K562 (cell line): ENCODE measurements around the gene TANK.
"Not testable (repeated sequence)": the region's sequence is repeated elsewhere in the genome, so short reads cannot be mapped to it uniquely, and the experiment has no call there.

Experiments used
- ARID2 ChIP-seq: fragments of 450-650 bp; IDR thresholded peaks from 2 replicates; pipeline ENCODE4 v1.6.1; 2017; ENCODE audit warnings: antibody characterized with exemption, mild to moderate bottlenecking
- CHCHD3 ChIP-seq: fragments of 250-450 bp; sonication (Bioruptor Pico); IDR thresholded peaks from 2 replicates; pipeline ENCODE4 v2.1.2; 2022; ENCODE audit warnings: mild to moderate bottlenecking
- FOXP1 ChIP-seq: sonication (generic); formaldehyde crosslinking; IDR thresholded peaks from 2 replicates; pipeline ENCODE4 v1.8.0; 2022; ENCODE audit warnings: mild to moderate bottlenecking, missing genetic modification reagents
- HDGF ChIP-seq: fragments of 450-650 bp; IDR thresholded peaks from 2 replicates; pipeline ENCODE4 v1.6.1; 2016
- PHF8 ChIP-seq: fragments of 200-600 bp; sonication (generic); IDR thresholded peaks from 2 replicates; pipeline ENCODE4 v1.6.1; 2012; ENCODE audit warnings: mixed run types, mild to moderate bottlenecking, inconsistent platforms, low read length, moderate library complexity, borderline replicate concordance
- POLR2A ChIP-seq: fragments of 450-650 bp; conservative IDR thresholded peaks from 2 replicates; pipeline ENCODE4 v1.6.1; 2016
- PTRF ChIP-seq: fragments of 450-650 bp; IDR thresholded peaks from 2 replicates; pipeline ENCODE4 v1.6.1; 2016; ENCODE audit warnings: mild to moderate bottlenecking, missing genetic modification characterization, missing compliant biosample characterization
- RAD21 ChIP-seq, 2 experiments: fragments of 250-450 bp in 1 of 2; fragments of 450-650 bp in 1 of 2; sonication (Bioruptor Pico) in 1 of 2; formaldehyde crosslinking in 1 of 2; IDR thresholded peaks in 1 of 2; conservative IDR thresholded peaks in 1 of 2; 2 replicates each; pipeline versions ENCODE4 v1.4.0 to v1.8.0; 2020 to 2022; ENCODE audit warnings: mild to moderate bottlenecking in 2 of 2, moderate library complexity in 1 of 2
- RCOR1 ChIP-seq, 2 experiments: IDR thresholded peaks; 2 replicates each; pipeline ENCODE4 v1.6.1; 2012; ENCODE audit warnings: low read depth in 2 of 2, low read length in 2 of 2, borderline replicate concordance in 1 of 2, improper control_type of control experiment in 1 of 2
- SIX5 ChIP-seq, 2 experiments: IDR thresholded peaks; 2 replicates each; pipeline ENCODE4 v1.6.1; 2011; ENCODE audit warnings: low read length in 2 of 2, borderline replicate concordance in 1 of 2, low read depth in 1 of 2, mild to moderate bottlenecking in 1 of 2, moderate library complexity in 1 of 2; ENCODE audit not compliant: insufficient read depth in 1 of 2
- SMAD1 ChIP-seq: fragments of 150-350 bp; IDR thresholded peaks from 2 replicates; pipeline ENCODE4 v1.6.1; 2014; ENCODE audit warnings: low read length, low read depth; ENCODE audit not compliant: partially characterized antibody
- TF ChIP-seq, protein P1 (sequence below), 2 experiments: fragments of 450-650 bp; formaldehyde crosslinking in 1 of 2; IDR thresholded peaks; 2 replicates each; pipeline versions ENCODE4 v1.4.0 to v1.6.1; 2014 to 2020; ENCODE audit warnings: mild to moderate bottlenecking in 2 of 2, borderline replicate concordance in 1 of 2, low read depth in 1 of 2
- TF ChIP-seq, protein P2 (sequence below): IDR thresholded peaks from 3 replicates; pipeline ENCODE4 v1.6.1; 2011; ENCODE audit warnings: borderline replicate concordance, mild to moderate bottlenecking; ENCODE audit not compliant: insufficient read length, insufficient read depth
- TF ChIP-seq, protein P3 (sequence below), 3 experiments: IDR thresholded peaks in 2 of 3; conservative IDR thresholded peaks in 1 of 3; 2 replicates each; pipeline ENCODE4 v1.5.1; 2011 to 2012; ENCODE audit warnings: low read length in 3 of 3, mild to moderate bottlenecking in 3 of 3, control low read depth in 2 of 3, improper control_type of control experiment in 1 of 3, inconsistent platforms in 1 of 3, low read depth in 1 of 3, mixed read lengths in 1 of 3, moderate library complexity in 1 of 3; ENCODE audit not compliant: insufficient read depth in 2 of 3

DNA sequence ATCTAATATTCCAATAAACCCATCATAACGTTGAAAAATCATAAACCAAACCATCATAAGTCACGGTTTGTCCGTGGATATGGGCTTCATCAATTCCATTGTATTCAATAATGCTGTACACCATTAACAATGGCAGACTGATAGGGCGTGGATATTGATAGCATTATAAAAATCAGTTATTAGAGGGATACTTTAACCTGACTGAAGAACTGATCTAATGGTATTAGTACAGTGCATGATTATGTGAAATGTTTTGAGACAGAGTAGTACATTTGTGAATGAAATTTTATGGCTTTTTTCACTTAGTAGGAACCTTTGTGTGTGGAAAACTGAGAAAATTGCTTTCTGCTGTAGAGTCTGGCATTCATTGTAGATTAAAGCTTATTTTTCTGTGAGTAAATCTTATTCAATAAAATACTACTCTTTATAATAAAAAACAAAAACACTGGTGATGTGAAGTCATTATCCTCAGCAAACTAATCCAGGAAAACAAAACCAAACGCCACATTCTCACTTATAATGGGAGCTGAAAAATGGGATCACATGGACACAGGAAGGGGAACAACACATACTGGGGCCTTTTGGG lies 119.1 kb downstream of the TANK start:
- not testable (repeated sequence) for TF ChIP-seq FOXP1 (CRISPR knock-in tag); PHF8; RAD21 (CRISPR knock-in tag; conservative IDR thresholded peaks at IDR 0.05 in 1 of 2, IDR thresholded peaks at IDR 0.05 in 1 of 2); POLR2A; SMAD1; PTRF (tag); SIX5 (IDR thresholded peaks at IDR 0.05; ENCODE audit: borderline replicate concordance in 1 of 2, insufficient read depth in 1 of 2, low read depth in 1 of 2, low read length in 2 of 2); ARID2; HDGF; RCOR1 (IDR thresholded peaks at IDR 0.05; ENCODE audit: borderline replicate concordance in 1 of 2, low read depth in 2 of 2, low read length in 2 of 2); CHCHD3
- TF ChIP-seq, protein P1, sequence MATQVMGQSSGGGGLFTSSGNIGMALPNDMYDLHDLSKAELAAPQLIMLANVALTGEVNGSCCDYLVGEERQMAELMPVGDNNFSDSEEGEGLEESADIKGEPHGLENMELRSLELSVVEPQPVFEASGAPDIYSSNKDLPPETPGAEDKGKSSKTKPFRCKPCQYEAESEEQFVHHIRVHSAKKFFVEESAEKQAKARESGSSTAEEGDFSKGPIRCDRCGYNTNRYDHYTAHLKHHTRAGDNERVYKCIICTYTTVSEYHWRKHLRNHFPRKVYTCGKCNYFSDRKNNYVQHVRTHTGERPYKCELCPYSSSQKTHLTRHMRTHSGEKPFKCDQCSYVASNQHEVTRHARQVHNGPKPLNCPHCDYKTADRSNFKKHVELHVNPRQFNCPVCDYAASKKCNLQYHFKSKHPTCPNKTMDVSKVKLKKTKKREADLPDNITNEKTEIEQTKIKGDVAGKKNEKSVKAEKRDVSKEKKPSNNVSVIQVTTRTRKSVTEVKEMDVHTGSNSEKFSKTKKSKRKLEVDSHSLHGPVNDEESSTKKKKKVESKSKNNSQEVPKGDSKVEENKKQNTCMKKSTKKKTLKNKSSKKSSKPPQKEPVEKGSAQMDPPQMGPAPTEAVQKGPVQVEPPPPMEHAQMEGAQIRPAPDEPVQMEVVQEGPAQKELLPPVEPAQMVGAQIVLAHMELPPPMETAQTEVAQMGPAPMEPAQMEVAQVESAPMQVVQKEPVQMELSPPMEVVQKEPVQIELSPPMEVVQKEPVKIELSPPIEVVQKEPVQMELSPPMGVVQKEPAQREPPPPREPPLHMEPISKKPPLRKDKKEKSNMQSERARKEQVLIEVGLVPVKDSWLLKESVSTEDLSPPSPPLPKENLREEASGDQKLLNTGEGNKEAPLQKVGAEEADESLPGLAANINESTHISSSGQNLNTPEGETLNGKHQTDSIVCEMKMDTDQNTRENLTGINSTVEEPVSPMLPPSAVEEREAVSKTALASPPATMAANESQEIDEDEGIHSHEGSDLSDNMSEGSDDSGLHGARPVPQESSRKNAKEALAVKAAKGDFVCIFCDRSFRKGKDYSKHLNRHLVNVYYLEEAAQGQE (IDR thresholded peaks at IDR 0.05; ENCODE audit: borderline replicate concordance): not testable (repeated sequence)
- TF ChIP-seq, protein P1 (CRISPR knock-in tag; IDR thresholded peaks at IDR 0.05; ENCODE audit: low read depth): not testable (repeated sequence)
- TF ChIP-seq, protein P2, sequence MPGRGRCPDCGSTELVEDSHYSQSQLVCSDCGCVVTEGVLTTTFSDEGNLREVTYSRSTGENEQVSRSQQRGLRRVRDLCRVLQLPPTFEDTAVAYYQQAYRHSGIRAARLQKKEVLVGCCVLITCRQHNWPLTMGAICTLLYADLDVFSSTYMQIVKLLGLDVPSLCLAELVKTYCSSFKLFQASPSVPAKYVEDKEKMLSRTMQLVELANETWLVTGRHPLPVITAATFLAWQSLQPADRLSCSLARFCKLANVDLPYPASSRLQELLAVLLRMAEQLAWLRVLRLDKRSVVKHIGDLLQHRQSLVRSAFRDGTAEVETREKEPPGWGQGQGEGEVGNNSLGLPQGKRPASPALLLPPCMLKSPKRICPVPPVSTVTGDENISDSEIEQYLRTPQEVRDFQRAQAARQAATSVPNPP: not testable (repeated sequence)
- TF ChIP-seq, protein P3, sequence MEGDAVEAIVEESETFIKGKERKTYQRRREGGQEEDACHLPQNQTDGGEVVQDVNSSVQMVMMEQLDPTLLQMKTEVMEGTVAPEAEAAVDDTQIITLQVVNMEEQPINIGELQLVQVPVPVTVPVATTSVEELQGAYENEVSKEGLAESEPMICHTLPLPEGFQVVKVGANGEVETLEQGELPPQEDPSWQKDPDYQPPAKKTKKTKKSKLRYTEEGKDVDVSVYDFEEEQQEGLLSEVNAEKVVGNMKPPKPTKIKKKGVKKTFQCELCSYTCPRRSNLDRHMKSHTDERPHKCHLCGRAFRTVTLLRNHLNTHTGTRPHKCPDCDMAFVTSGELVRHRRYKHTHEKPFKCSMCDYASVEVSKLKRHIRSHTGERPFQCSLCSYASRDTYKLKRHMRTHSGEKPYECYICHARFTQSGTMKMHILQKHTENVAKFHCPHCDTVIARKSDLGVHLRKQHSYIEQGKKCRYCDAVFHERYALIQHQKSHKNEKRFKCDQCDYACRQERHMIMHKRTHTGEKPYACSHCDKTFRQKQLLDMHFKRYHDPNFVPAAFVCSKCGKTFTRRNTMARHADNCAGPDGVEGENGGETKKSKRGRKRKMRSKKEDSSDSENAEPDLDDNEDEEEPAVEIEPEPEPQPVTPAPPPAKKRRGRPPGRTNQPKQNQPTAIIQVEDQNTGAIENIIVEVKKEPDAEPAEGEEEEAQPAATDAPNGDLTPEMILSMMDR (IDR thresholded peaks at IDR 0.05 in 2 of 3, conservative IDR thresholded peaks at IDR 0.05 in 1 of 3; ENCODE audit: insufficient read depth in 2 of 3, low read depth in 1 of 3, low read length in 3 of 3): not testable (repeated sequence)
